ENCODE results near the gene C20orf96.

C20orf96 gene

DNA sequence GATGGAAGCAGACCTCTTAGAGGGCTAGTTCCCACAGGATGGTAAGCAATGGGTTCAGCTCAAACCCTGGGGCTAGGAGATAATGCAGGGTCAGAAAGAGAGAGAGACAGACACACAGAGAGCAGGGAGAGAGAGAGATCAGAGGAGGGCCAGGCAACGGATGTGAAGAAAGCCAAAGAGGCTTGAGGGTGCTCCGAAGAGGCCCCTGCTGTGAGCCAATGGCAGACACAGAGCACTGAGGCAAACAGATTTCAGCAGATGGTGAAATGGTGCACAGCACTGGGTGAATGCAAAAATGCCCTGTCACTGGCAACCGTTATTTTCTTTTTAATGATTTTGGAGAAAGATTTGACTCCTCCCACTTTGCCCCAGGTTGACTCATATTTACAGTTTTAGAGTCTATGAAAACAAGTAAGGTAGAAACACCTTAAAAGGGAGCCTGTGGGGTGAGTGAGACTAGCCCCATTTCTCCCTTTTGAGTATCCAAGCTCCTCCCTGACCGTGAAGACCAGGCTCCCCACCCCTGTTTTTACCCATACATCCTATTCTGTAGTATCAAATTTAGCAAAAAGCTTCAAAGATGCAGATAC lies 32.2 kb downstream of the C20orf96 start:
- TF ChIP-seq GATA2 (IDR thresholded peaks at IDR 0.05; ENCODE audit: low read depth, low read length) = no peak
- TF ChIP-seq GATA3 (IDR thresholded peaks at IDR 0.05; ENCODE audit: low read depth, low read length) = no peak

DNA sequence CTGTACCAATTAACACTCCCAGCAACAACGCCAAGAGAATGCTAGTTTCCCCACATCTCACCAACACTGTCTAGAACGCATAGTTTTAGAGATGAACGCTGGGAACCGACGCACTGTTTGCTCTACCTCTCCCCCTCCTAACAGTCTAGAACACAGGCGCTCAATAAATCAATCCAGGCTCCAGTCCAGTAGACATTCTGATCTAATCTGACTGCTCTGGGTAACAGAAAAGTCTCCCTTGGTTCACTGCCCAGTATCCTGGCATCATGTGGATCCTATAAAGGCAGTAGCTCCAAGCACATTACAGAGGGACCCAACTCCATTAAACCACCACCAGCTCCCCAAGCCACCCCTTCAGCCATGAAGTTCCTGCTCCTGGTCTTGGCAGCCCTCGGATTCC lies 33.1 kb downstream of the C20orf96 start, which contains the start of gene DEFB132:
TSS of gene DEFB132 (plus strand) at position 306 of the 400 bp plus-strand sequence. CDS start at position 361, 55 bp downstream.
- TF ChIP-seq GATA3 (IDR thresholded peaks at IDR 0.05; ENCODE audit: low read depth, low read length) (no peak), GATA2 (IDR thresholded peaks at IDR 0.05; ENCODE audit: low read depth, low read length) (peak; percentile 65; the same call in 1 of the 2 replicates)

DNA sequence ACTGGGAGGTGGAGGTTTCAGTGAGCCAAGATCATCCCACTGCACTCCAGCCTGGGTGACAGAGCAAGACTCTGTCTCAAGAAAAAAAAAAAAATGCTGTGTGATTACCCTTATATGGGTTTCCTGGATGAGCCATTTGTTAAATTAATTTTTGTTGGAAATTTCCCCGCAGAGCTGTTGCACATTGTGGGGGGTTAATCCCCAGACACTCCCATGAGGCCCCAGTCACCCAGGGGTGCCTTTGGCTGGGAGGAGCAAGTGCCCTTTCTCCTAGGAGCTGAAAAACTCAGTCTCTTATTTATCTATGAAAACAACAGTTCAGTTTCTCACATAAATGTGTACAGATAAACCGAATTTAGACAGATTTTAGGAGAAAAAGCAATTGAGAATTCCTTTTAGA lies 37.7 kb downstream of the C20orf96 start:
- TF ChIP-seq GATA3 (IDR thresholded peaks at IDR 0.05; ENCODE audit: low read depth, low read length) = no peak
- TF ChIP-seq GATA2 (IDR thresholded peaks at IDR 0.05; ENCODE audit: low read depth, low read length) = no peak

- TF ChIP-seq GATA2 (IDR thresholded peaks at IDR 0.05; ENCODE audit: low read depth, low read length) (no peak), GATA3 (IDR thresholded peaks at IDR 0.05; ENCODE audit: low read depth, low read length) (no peak)
These were observed 39.2 kb downstream of the C20orf96 start for GRCh38 chr20:251354-251753.

DNA sequence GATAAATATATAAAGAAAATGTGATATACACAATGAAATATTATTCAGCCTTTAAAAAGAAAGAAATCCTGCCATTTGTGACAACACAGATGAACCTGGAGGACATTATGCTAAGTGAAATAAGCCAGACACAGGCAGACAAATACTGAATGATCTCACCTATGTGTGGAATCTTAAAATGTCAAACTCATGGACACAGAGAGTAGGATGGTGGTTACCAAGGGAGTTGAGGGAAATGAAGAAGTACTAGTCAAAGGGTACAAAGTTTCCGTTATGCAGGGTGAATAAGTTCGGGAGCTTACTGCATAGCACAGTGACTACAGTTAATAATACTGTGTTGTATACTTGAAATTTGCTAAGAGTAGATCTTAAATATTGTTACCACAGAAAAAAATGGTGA lies 47.6 kb downstream of the C20orf96 start:
- TF ChIP-seq GATA3 (IDR thresholded peaks at IDR 0.05; ENCODE audit: low read depth, low read length) = no peak

- TF ChIP-seq GATA3 (IDR thresholded peaks at IDR 0.05; ENCODE audit: low read depth, low read length) (no peak), GATA2 (IDR thresholded peaks at IDR 0.05; ENCODE audit: low read depth, low read length) (no peak)
These were observed 52.6 kb downstream of the C20orf96 start for GRCh38 chr20:237929-238328.

DNA sequence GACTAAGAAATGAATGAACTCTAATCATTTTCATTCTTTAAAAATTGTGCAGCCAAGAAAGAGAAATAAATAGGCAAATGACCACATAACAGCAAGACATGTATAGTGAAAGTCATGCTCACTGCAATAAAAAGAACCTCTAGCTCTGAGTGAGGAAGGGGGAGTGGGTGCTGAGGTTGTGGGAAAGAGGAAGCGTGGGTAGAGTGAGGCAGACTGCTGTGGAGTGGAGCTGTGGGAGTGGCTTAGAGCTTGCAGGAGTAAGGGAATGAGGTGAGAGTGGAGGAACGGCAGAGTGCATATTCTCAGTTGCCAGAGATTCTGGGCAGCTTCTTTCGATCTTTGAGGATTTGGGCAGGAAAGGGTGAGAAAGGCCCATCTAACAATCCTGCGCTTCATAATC lies 53.1 kb downstream of the C20orf96 start:
- TF ChIP-seq GATA2 (IDR thresholded peaks at IDR 0.05; ENCODE audit: low read depth, low read length) (no peak), GATA3 (IDR thresholded peaks at IDR 0.05; ENCODE audit: low read depth, low read length) (no peak)

- TF ChIP-seq GATA3 (IDR thresholded peaks at IDR 0.05; ENCODE audit: low read depth, low read length) = no peak
- no peak for TF ChIP-seq GATA2 (IDR thresholded peaks at IDR 0.05; ENCODE audit: low read depth, low read length)
These were observed 54.7 kb downstream of the C20orf96 start for GRCh38 chr20:235891-236290.

- TF ChIP-seq GATA2 (IDR thresholded peaks at IDR 0.05; ENCODE audit: low read depth, low read length) = no peak
- TF ChIP-seq GATA3 (IDR thresholded peaks at IDR 0.05; ENCODE audit: low read depth, low read length) = no peak
These were observed 63.0 kb downstream of the C20orf96 start for GRCh38 chr20:227439-228105.

GRCh38 chr20:226958-227357 lies 63.6 kb downstream of the C20orf96 start, which contains the start of gene DEFB129:
DEFB129 (plus strand) TSS chr20:227258; CDS start chr20:227289, 31 bp downstream.
- TF ChIP-seq GATA3 (IDR thresholded peaks at IDR 0.05; ENCODE audit: low read depth, low read length) = no peak

DNA sequence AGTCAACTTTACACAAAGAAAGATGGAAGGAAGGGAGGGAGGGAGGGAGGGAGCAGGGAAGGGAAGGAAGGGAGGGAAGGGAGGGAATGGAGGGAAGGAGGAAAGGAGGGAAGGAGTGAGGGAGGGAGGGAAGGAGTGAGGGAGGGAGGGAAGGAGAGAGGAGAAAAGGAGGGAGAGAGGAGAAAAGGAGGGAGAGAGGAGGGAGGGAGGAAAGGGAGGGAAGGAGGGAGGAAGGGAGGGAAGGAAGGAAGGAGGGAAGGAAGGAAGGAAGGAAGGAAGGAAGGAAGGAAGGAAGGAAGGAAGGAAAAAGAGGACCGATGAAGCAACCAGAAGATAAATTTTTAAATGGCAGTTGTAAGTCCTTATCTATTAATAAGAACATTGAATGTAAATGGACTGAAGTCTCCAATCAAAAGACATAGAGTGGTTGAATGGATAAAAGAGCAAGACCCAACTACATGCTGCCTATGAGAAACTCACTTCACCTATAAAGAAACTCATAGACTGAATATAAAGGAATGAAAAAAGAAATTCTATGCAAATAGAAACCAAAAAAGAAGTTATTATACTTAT lies 69.2 kb downstream of the C20orf96 start:
- TF ChIP-seq GATA2 (IDR thresholded peaks at IDR 0.05; ENCODE audit: low read depth, low read length) (no peak), GATA3 (IDR thresholded peaks at IDR 0.05; ENCODE audit: low read depth, low read length) (no peak)

Data from SH-SY5Y (cell line).